GM21723 (cell line): ENCODE results near the gene C16orf74.

Experiments
- ATAC-seq: cut with Tn5 transposase; IDR thresholded peaks from one replicate; pipeline ENCODE4 v1.9.1; 2021; ENCODE audit warnings: mild to moderate bottlenecking, moderate library complexity; ENCODE audit not compliant: unreplicated experiment

C16orf74 gene

DNA sequence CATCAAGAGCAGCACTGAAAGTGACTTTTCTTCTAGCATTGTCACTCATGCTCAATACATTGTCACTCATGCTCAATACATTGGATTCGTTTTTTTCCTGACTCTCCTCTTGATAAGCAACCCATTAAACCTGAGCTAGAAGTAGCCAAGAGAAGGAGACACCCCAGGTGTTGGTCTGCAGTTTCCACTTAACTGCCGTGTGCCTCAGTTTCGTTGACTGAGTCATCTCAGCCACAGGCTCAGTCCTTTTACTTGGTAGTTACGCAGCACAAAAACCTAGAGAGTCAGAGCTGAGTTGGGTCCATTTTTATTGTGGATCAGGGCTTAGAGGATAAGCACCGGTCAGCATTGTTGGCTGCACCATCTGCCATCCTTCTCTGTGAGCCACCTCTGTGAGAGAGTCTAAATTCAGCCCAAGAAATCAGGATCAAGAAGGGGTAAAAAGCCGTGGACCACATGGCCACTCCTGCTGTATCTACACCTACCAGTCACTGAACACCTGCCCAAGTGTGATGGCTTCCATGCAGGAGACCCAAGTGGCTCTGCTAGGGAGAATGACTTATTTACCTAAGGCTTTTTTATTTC lies 73.4 kb downstream of the C16orf74 start:
- no peak for ATAC-seq

DNA sequence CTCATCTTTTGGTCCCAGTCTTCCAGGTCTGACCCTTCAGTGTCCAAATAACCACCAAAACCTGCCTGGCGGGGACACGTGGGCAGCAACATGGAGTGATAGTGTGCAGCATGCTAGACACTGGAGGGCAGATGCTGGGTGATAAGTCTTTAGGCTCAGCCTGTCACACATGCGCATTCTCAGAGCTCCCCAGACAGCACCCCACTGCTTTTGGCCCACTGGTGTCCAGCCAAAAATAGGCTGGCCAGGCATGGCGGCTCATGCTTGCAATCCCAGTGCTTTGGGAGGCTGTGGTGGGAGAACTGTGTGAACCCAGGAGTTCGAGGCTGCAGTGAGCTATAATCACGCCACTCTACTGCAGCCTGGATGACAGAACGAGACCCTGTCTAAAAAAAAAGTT lies 74.4 kb downstream of the C16orf74 start:
- no peak for ATAC-seq

GRCh38 chr16:85675251-85675874 lies 75.5 kb downstream of the C16orf74 start:
- no peak for ATAC-seq

DNA sequence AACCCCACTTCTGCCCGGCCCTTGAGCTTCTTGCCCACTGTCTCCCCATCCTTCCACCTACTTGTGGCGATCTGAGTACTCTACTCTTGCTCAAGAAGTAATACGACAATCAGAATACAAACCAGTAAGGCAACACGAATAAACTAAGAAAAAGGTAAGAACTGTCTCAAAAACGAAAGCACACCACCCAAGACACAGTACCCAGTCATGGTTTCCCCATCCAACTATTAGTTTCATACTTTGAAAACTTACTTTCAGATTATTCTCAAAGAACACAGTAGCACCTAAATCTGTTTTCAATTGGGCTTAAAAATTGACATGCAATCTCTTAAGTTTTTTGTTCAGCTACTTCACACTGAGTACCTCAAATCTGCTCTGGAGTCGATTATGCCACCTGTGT lies 76.1 kb downstream of the C16orf74 start:
- no peak for ATAC-seq

- ATAC-seq = no peak
Observed at GRCh38 chr16:85674418-85674755, 76.5 kb downstream of the C16orf74 start.

DNA sequence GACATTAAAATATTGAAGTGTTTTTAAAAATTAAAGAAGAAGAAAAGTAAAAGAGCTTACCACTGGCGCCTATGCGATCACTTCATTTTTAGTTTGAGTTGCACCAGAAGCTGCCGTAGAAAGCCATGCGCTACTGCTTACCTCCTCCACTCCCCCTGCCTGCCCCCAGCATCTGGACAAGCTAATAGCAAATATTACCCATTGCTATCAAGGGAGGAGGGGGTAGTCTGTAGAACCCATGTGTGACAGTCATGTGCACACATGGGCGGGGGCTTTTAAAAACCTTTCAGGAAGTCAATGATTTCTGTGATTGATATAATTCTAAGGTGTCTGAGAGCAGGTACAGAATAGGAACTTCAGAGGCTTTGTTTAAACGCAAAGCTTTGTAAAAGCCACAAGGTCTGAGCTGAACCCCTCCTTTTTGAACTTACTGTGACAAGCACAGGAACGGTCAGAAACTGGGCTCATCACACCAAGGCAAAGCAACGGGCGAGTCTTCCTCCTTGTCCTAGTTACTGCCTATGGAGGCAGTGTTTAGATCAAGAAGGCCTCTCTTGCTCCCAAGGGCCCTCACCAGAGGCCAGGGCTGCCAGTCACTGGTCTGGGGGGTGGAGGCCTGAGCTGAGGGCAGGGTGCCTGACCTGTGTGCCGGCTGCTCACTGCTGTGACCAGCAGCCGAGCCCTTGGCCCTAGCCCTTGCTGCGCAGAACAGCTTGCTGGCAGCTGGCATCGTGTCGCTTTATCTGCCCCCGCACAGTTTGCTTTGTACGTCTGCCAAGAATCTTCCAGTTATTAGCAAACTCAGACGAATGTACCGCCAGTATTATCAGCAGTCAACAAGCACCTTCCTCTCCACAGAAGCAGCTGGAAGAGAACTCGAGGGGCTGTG lies 77.1 kb downstream of the C16orf74 start:
- ATAC-seq = no peak

DNA sequence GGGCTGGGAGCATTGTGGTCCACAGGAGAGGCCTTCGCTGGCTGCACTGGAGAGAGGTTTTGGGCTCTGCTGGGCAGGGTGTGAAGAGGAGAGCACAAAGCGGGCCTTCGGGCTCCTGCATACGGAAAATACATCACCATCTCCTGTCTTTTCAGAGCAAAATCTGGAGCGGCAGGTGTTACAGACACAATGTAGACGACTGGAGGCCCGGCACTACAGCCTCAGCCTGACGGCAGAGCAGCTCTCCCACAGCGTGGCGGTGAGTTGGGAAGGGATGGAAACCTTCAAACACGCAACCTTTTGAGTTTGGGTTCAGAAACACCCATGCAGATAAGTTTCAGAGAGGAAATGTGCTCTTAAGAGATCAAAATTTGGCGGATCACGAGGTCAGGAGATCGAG lies 80.1 kb downstream of the C16orf74 start:
- no peak for ATAC-seq

GRCh38 chr16:85668676-85669424 lies 82.0 kb downstream of the C16orf74 start:
- no peak for ATAC-seq

GRCh38 chr16:85667841-85668413 lies 83.0 kb downstream of the C16orf74 start:
- ATAC-seq = no peak

DNA sequence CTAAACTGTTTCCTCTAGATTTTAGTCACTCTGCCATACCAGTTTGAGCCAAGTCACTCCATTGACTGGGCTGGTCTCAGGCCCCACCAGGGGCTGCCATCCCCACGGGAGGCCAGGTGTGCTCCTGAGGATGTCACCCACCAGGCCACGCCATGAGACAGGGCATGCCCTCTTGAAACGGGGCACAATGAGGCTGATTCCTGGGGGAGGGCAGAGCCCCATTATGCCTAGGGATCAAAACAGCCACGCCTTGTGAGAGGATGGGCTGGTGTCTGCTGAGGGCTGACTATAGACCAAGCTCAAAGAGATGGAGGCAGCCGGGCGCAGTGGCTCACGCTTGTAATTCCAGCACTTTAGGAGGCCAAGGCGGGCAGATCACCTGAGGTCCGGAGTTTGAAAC lies 83.6 kb downstream of the C16orf74 start:
- ATAC-seq = no peak

GRCh38 chr16:85665929-85666328 lies 85.0 kb downstream of the C16orf74 start:
- no peak for ATAC-seq

- no peak for ATAC-seq
Observed at GRCh38 chr16:85665373-85665740, 85.5 kb downstream of the C16orf74 start.

- ATAC-seq = no peak
Observed at GRCh38 chr16:85664580-85665372, 86.1 kb downstream of the C16orf74 start.

- ATAC-seq = no peak
Observed at GRCh38 chr16:85663891-85664321, 87.0 kb downstream of the C16orf74 start.

DNA sequence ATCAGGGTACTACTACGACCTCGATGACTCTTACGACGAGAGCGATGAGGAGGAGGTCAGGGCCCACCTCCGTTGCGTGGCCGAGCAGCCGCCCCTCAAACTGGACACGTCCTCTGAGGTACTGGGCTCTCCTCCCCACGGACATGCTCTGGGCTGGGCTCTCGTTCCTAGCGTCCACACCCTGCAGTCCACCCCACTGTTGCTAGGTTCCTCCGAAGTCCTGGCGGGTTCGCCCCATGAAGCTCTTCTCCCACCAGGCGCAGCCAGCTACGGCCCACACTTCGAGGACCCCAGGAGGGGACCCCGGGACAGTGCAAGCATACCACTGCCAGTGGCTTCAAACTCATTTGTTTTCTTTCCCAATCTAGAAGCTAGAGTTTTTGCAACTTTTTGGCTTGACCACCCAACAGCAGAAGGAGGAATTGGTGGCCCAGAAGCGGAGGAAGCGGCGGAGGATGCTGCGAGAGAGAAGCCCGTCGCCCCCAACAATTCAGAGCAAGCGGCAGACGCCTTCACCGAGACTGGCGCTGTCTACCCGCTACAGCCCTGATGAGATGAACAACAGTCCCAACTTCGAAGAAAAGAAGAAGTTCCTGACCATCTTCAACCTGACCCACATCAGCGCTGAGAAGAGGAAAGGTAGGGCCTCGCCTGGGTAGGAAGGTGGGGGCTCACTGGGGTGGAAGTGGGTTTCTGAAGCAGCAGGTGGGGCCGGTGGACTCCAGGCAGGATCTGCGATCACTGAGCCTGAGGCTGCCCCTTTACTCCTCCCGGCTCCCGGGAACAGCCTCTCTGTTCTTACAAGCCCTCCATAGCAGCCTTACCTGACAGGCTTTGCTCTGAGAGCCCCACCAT lies 87.7 kb downstream of the C16orf74 start:
- ATAC-seq = no peak

DNA sequence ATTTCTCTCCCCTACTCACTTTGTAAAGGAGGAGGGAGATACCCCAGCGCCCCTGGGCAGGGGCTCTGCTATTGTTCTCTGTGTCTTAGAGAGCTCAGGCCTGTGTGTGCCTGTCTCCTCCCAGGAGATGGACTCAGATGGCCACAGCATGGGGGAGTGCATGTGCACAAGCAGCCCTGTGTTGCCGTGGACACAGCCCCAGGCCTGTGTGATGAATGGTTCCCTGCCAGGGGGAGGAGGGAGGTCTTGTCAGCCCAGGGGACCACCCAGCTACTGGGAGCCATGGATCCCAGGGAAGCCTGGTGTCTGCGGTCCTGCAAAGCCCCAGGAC lies 88.4 kb downstream of the C16orf74 start:
- no peak for ATAC-seq

DNA sequence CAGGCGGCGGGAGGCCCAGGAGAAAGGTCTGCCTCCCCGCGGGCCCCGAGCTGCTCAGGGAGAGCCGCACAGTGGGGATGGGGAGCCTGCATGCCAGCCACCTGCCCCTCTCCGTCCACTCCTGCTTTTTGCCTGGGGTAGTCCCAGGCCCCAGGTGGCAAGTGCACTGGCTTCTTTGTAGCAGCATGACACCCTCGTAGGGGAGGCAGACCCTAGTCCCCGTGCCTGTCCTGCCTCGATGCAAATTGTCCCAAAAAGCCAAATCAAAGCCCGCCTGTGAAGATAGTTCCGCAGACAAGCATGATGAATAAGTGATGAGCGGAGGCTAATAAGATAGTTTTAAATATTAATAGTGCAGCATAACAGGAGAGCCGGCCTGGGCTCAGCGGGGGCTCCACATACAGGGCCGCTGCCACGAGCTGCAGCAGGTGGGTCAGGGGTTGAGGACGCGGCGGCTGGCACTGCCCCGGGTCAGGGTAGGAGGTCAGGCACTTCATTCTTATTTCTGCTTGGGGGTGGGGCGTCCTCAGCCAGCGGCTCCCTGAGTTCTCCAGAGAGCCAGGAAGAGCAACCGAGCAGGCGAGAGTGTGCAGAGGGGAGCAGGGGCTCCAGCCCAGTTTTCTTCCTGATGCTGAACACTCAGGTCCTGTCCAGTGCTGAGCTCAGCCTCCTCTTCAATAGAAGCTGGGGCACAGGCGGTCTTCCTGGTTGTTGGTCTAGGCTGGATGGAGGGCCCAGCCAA lies 89.0 kb downstream of the C16orf74 start:
- no peak for ATAC-seq

- ATAC-seq = no peak
Observed at GRCh38 chr16:85660843-85661739, 89.8 kb downstream of the C16orf74 start.
